IMR-90 (cell line): ENCODE results near the gene DCLRE1C. TPM values are rescaled to one million over a fixed set of nuclear protein-coding genes. Genes with fewer than 3 reads are reported as not detected.

Source experiments
- ATAC-seq: fragments of 200-7000 bp; cut with Tn5 transposase; 2 replicates; pipeline ENCODE4 v1.9.1; 2020; ENCODE audit warnings: low read depth, mild to moderate bottlenecking, moderate library complexity
- BruUV-seq: library from RNA; stranded (reverse); fragments of 400-500 nt; replicated peaks from 2 replicates; lab custom pipeline; 2021; lab: Mats Ljungman, UMichigan
- CTCF ChIA-PET: fragments of 300-600 bp; formaldehyde crosslinking; extraction: SDS; loops from one replicate; lab custom pipeline; 2021; ENCODE audit warnings: antibody characterized with exemption; lab: Yijun Ruan, JAX
- POLR2A ChIA-PET: fragments of 300-600 bp; sonication (Branson Sonifier 250); formaldehyde crosslinking; loops from one replicate; lab custom pipeline; 2022; ENCODE audit warnings: antibody characterized with exemption; ENCODE audit not compliant: unreplicated experiment; lab: Charles Lee
- DNase-seq: peaks from one replicate; pipeline ENCODE4 v3.0.0; 2013
- H2AFZ ChIP-seq: replicated peaks from 2 replicates; pipeline ENCODE3; 2013; ENCODE audit warnings: low read length, mild to moderate bottlenecking; ENCODE audit not compliant: poor library complexity
- H2AK5ac ChIP-seq: 2 replicates; pipeline ENCODE4 v1.6.1; 2013; ENCODE audit warnings: low read depth, low read length, inconsistent platforms
- H2AK9ac ChIP-seq: replicated peaks from 2 replicates; pipeline ENCODE3; 2013; ENCODE audit warnings: mild to moderate bottlenecking, low read depth, low read length, moderate library complexity; ENCODE audit not compliant: poor library complexity
- H2BK120ac ChIP-seq: 2 replicates; pipeline ENCODE4 v1.6.1; 2013; ENCODE audit warnings: low read depth, low read length, inconsistent platforms
- H2BK15ac ChIP-seq: 3 replicates; pipeline ENCODE4 v1.6.1; 2013; ENCODE audit warnings: low read depth, low read length, inconsistent platforms
- H2BK20ac ChIP-seq: 2 replicates; pipeline ENCODE4 v1.6.1; 2013; ENCODE audit warnings: low read depth, mild to moderate bottlenecking, inconsistent platforms, low read length, moderate library complexity
- H2BK5ac ChIP-seq: 2 replicates; pipeline ENCODE4 v1.6.1; 2013; ENCODE audit warnings: mild to moderate bottlenecking, low read depth, low read length, inconsistent platforms; ENCODE audit not compliant: poor library complexity, severe bottlenecking
- H3K14ac ChIP-seq: replicated peaks from 2 replicates; pipeline ENCODE4 v1.6.1; 2013; ENCODE audit warnings: low read depth, low read length, inconsistent platforms
- H3K18ac ChIP-seq: 2 replicates; pipeline ENCODE4 v1.6.1; 2013; ENCODE audit warnings: low read depth, low read length, control low read depth
- H3K23ac ChIP-seq: 2 replicates; pipeline ENCODE4 v1.6.1; 2013; ENCODE audit warnings: low read depth, low read length, inconsistent platforms
- H3K27ac ChIP-seq: 2 replicates; pipeline ENCODE4 v1.5.1; 2013; ENCODE audit warnings: mild to moderate bottlenecking, control low read depth, low read length; ENCODE audit not compliant: insufficient read depth
- H3K27me3 ChIP-seq: 2 replicates; pipeline ENCODE4 v1.6.1; 2013; ENCODE audit warnings: low read length; ENCODE audit not compliant: control insufficient read depth, insufficient read depth
- H3K36me3 ChIP-seq: 2 replicates; pipeline ENCODE4 v1.6.1; 2013; ENCODE audit warnings: low read length, mixed read lengths; ENCODE audit not compliant: control insufficient read depth, insufficient read depth
- H3K4ac ChIP-seq: 2 replicates; pipeline ENCODE4 v1.6.1; 2013; ENCODE audit warnings: low read depth, low read length, inconsistent platforms
- H3K4me1 ChIP-seq: 2 replicates; pipeline ENCODE4 v1.6.1; 2013; ENCODE audit warnings: low read length, mixed read lengths; ENCODE audit not compliant: control insufficient read depth, insufficient read depth
- H3K4me2 ChIP-seq: 2 replicates; pipeline ENCODE4 v1.6.1; 2013; ENCODE audit warnings: low read depth, mild to moderate bottlenecking, control low read depth, low read length, moderate library complexity
- H3K4me3 ChIP-seq: 2 replicates; pipeline ENCODE4 v1.5.1; 2013; ENCODE audit warnings: low read depth, mild to moderate bottlenecking, control low read depth, low read length, moderate library complexity; ENCODE audit not compliant: insufficient read depth
- H3K56ac ChIP-seq: 2 replicates; pipeline ENCODE4 v1.6.1; 2013; ENCODE audit warnings: low read length, inconsistent platforms; ENCODE audit not compliant: insufficient read depth; ENCODE audit errors: extremely low read depth
- H3K79me1 ChIP-seq, 2 experiments: 2 replicates each; pipeline ENCODE4 v1.6.1; 2013; ENCODE audit warnings: low read length in 2 of 2, inconsistent platforms in 1 of 2, low read depth in 1 of 2
- H3K9ac ChIP-seq: 2 replicates; pipeline ENCODE4 v1.6.1; 2013; ENCODE audit warnings: low read depth, low read length, control low read depth
- H3K9me1 ChIP-seq: 2 replicates; pipeline ENCODE4 v1.6.1; 2013; ENCODE audit warnings: low read length, inconsistent platforms; ENCODE audit not compliant: insufficient read depth
- H3K9me3 ChIP-seq: 2 replicates; pipeline ENCODE4 v1.6.1; 2013; ENCODE audit warnings: low read length; ENCODE audit not compliant: control insufficient read depth, insufficient read depth
- H4K20me1 ChIP-seq: 2 replicates; pipeline ENCODE4 v1.6.1; 2013; ENCODE audit warnings: low read length, inconsistent platforms; ENCODE audit not compliant: insufficient read depth
- H4K5ac ChIP-seq: 2 replicates; pipeline ENCODE4 v1.6.1; 2013; ENCODE audit warnings: mild to moderate bottlenecking, low read depth, low read length, control low read depth
- H4K8ac ChIP-seq, 2 experiments: 2 replicates each; pipeline ENCODE4 v1.6.1; 2013; ENCODE audit warnings: low read depth in 2 of 2, low read length in 2 of 2, control low read depth in 1 of 2, inconsistent platforms in 1 of 2
- H4K91ac ChIP-seq: 2 replicates; pipeline ENCODE4 v1.6.1; 2013; ENCODE audit warnings: low read depth, low read length, inconsistent platforms; ENCODE audit not compliant: insufficient read depth
- POLR2A ChIP-seq: IDR thresholded peaks from 2 replicates; pipeline ENCODE4 v1.6.1; 2012; ENCODE audit warnings: mild to moderate bottlenecking, low read depth, low read length
- whole genome bisulfite sequencing, 2 experiments: methylation state at CpG; one replicate each; pipeline versions ENCODE4 v1.1.5 to v1.1.7; 2013; ENCODE audit warnings: missing lambda C conversion rate in 2 of 2; ENCODE audit not compliant: insufficient read length in 1 of 2; ENCODE audit errors: extremely low coverage in 2 of 2; 5-methylcytosine and 5-hydroxymethylcytosine counted together
- dilution Hi-C: fragments of 300-500 bp; cut with HindIII; formaldehyde crosslinking; loops from one replicate; pipeline ENCODE4 v1.14.3; 2018; ENCODE audit warnings: low sequenced_read_pairs; ENCODE audit not compliant: unreplicated experiment
- in situ Hi-C: fragments of 300-500 bp; cut with MboI; formaldehyde crosslinking; loops from 3 replicates; pipeline ENCODE4 v1.14.3; 2019; ENCODE audit warnings: low sequenced_read_pairs, inconsistent platforms, mixed read lengths
- intact Hi-C: fragments of 100-400 bp; cut with micrococcal nuclease; formaldehyde crosslinking; loops from 2 replicates; pipeline ENCODE4 v1.10.0; 2022
- polyA plus RNA-seq, 3 experiments: library from polyadenylated mRNA; depleted of rRNA; stranded (reverse); fragments of >200 nt; gene quantifications; 2 replicates each; pipeline ENCODE4 v1.2.3, GENCODE V29; 2012; ENCODE audit warnings: low replicate concordance in 1 of 3
- total RNA-seq: library from RNA; depleted of rRNA; stranded (reverse); fragments of >200 nt; gene quantifications from 2 replicates; pipeline ENCODE4 v1.2.3, GENCODE V29; 2012

Gene DCLRE1C
- total and polyA plus RNA-seq, 2 of the 4 experiments (the other 2 are of a cell fraction), result 2.9 to 8.1 TPM

- Histone ChIP-seq H3K79me1 (peaks cover 0 to 4% of the 10 kb centered on the region in 2 experiments; a peak in 2 of 4 replicates), H2BK15ac (no peak overlapping the region), H2BK20ac (no peak overlapping the region), H4K91ac (no peak overlapping the region), H3K4me2 (no peak overlapping the region), H2AK9ac (no peak overlapping the region), H2AK5ac (no peak overlapping the region), H3K9me1 (no peaks in the 10 kb centered on the region), H3K4me1 (no peaks in the 10 kb centered on the region), H2BK5ac (no peak overlapping the region), H2BK120ac (no peak overlapping the region), H3K23ac (no peak overlapping the region), H3K9ac (no peak overlapping the region), H4K5ac (no peak overlapping the region), H4K20me1 (no peaks in the 10 kb centered on the region), H4K8ac (no peak overlapping the region), H2AFZ (no peak overlapping the region), H3K27ac (no peak overlapping the region), H3K27me3 (no peaks in the 10 kb centered on the region), H3K36me3 (peaks cover 27% of the 10 kb centered on the region), H3K4me3 (no peak overlapping the region), H3K18ac (no peak overlapping the region), H3K56ac (no peak overlapping the region), H3K4ac (no peak overlapping the region), H3K9me3 (no peaks in the 10 kb centered on the region), H3K14ac (no peak overlapping the region)
- BruUV-seq, result no TSS peak
- no CpG with 5 or more reads among the region's 2 CpGs for WGBS, 2 experiments
- no peak for ATAC-seq
- intact Hi-C loops, result no loop called here
- in situ Hi-C loops, result no loop called here
- no peak for DNase-seq
- no peak for TF ChIP-seq POLR2A
- dilution Hi-C loops, result no loop called here
- POLR2A ChIA-PET, result no interaction called here
- CTCF ChIA-PET, result interaction anchor here (0.5 to 0.6 kb wide), 2 partner anchors 10 to 56 kb away, joined by 3 read pairs; no protein-coding TSS in a partner anchor
These were observed 17.3 kb downstream of the DCLRE1C start for GRCh38 chr10:14936584-14936983.
